Small intestine (tissue), 7 donors: ENCODE measurements around the gene PEMT. TPM values are rescaled to one million over a fixed set of nuclear protein-coding genes. Genes with fewer than 3 reads are reported as not detected.
A peak's percentile ranks its signal among the peaks of the same experiment; 100 is the strongest.

ENCODE experiments used
- DNase-seq, 2 donors: peaks; one replicate each; pipeline versions ENCODE4 v3.0.0 to v3.0.0-alpha.2; 2013
- FAIRE-seq: peaks from 2 replicates; lab custom pipeline; 2012; peaks lifted over from hg19 to GRCh38; lab: Jason Lieb, UNC
- H3K27ac ChIP-seq, 3 donors: one replicate each; pipeline ENCODE4 v1.5.1; 2013; ENCODE audit warnings: low read length in 2 of 3, mild to moderate bottlenecking in 2 of 3, control low read depth in 1 of 3, inconsistent platforms in 1 of 3, low read depth in 1 of 3, moderate library complexity in 1 of 3
- H3K27me3 ChIP-seq, 3 donors: one replicate each; pipeline ENCODE4 v1.6.1; 2013; ENCODE audit warnings: low read length in 3 of 3, inconsistent platforms in 1 of 3; ENCODE audit not compliant: control insufficient read depth in 3 of 3, insufficient read depth in 3 of 3
- H3K36me3 ChIP-seq, 3 donors: one replicate each; pipeline ENCODE4 v1.6.1; 2013; ENCODE audit warnings: low read length in 3 of 3, inconsistent platforms in 1 of 3, low read depth in 1 of 3, mild to moderate bottlenecking in 1 of 3, moderate library complexity in 1 of 3; ENCODE audit not compliant: control insufficient read depth in 3 of 3, insufficient read depth in 2 of 3
- H3K4me1 ChIP-seq, 3 donors: one replicate each; pipeline ENCODE4 v1.6.1; 2013; ENCODE audit warnings: low read length in 2 of 3, inconsistent platforms in 1 of 3, low read depth in 1 of 3, mild to moderate bottlenecking in 1 of 3, moderate library complexity in 1 of 3; ENCODE audit not compliant: control insufficient read depth in 3 of 3, insufficient read depth in 2 of 3
- H3K4me3 ChIP-seq, 3 donors: one replicate each; pipeline ENCODE4 v1.5.1; 2013; ENCODE audit warnings: low read length in 3 of 3, control low read depth in 1 of 3, inconsistent platforms in 1 of 3, low read depth in 1 of 3, mild to moderate bottlenecking in 1 of 3, moderate library complexity in 1 of 3
- H3K9me3 ChIP-seq, 2 donors: one replicate each; pipeline ENCODE4 v1.6.1; 2013; ENCODE audit warnings: low read depth in 1 of 2, low read length in 1 of 2; ENCODE audit not compliant: control insufficient read depth in 2 of 2, insufficient read depth in 1 of 2
- WGBS, 3 donors: extraction: QIAGEN DNeasy Blood & Tissue Kit; methylation state at CpG; one replicate each; pipeline ENCODE4 v1.1.7; 2013; 5-methylcytosine and 5-hydroxymethylcytosine counted together
- polyA plus RNA-seq, 4 donors: library from polyadenylated mRNA; stranded (reverse) in 3 of 4; unstranded in 1 of 4; fragments of 200-250 nt in 3 of 4; fragments of 120-200 nt in 1 of 4; gene quantifications; one replicate each; pipeline versions ENCODE4 v1.2.1 to v1.2.3, GENCODE V29; 2013
- donor health status: healthy with polysubstance abuse.
- donor health status: control.
- donor health status: control.
- donor health status: Bipolar disorder and iron deficiency.
- donor health status: healthy.

Gene PEMT
- polyA plus RNA-seq, 4 donors, result 23.0 to 42.0 (median 32.8) TPM

DNA sequence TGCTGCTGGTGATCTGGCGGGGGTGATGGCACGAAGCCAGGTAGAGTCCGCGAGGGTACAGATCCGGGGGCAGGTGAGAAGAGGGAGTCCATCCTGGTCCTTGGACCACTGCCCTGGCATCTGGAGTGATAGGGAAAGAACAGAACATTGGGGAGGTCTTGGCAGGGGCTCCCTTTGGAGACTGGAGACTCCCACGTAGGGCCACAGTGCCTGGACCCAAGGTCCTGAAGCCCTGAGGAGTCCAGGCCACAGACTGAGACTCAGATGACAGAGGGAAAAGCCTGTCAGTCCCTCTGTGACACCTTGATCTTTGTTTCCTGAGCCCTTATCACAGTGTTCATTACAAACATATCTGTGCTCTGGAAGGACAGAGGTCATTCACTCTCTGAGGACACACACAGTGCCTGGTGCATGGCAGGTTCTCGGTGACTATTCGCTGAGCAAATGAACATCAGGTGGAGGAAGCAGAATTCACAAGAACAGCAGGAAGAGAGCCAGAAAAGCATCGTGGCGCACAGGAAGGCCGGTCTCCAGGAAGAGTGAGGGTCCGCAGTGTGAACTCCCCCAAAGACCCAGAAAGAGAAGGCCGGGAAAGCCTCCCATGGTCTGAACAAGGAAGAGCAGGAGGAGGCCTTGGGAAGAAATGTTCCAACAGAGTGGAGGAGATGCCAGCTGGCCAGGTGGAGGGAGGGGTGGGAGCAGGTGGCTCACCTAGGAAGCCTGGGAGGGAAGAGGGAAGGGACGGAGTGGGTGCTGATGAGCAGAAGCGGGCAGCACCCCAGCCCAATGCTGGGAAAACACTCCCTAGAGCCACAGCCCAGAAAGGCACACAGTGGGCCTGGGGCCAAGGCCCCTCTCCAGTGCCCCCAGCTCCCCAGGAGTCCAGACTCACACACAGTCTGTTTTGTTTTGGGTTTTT is 20.5 kb downstream of the PEMT start:
- Histone ChIP-seq H3K27ac (peak overlapping the region; percentile 80 to 97 (median 81)), H3K27me3 (no peaks in the 10 kb centered on the region), H3K4me1 (peaks cover 0 to 53% (median 8%) of the 10 kb centered on the region in 3 donors), H3K9me3 (no peaks in the 10 kb centered on the region), H3K36me3 (peaks cover 0 to 50% (median 0%) of the 10 kb centered on the region in 3 donors), H3K4me3 (peak overlapping the region in 1 of 3 donors; percentile 6)
- FAIRE-seq (no peak), DNase-seq (peak; percentile 75 to 94)
- WGBS, 3 donors, result 15 to 59% (median 29%) methylated on average over 15 of the region's 15 CpGs

DNA sequence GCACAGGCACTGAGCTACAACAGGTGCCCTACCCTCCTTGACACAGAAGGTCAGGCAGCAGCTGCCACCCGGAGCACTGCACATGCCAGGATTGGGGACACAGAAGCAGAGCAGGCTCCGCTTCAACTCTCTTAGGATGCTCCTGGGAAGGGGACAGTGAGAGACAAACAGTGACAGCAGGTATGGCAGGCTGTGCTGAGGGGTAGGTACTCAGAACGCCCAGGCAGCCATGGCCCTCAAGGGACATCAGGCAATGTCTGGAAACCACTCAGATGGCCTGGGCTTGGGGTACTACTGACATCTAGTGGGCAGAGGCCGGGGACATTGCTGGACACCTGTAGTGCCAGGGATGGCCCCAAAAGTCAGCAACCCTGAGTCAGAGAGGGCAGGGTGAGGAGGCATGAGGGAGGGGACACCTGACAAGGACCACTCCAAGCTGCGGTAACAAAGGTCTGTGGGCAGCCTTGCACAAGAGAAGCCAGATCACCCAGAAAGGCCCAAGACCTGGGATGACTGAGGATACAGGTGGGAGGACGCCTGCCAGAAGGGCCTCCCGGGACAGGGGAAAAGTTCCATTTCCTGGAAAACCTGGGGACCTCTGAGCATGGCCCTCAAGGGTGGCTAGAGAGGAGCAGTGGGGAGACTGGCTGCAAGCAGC is 21.2 kb downstream of the PEMT start:
- Histone ChIP-seq H3K4me1 (peaks cover 0 to 47% (median 8%) of the 10 kb centered on the region in 3 donors), H3K4me3 (no peak overlapping the region), H3K27ac (peak overlapping the region; percentile 80 to 89 (median 81)), H3K27me3 (no peaks in the 10 kb centered on the region), H3K36me3 (peaks cover 0 to 50% (median 0%) of the 10 kb centered on the region in 3 donors), H3K9me3 (no peaks in the 10 kb centered on the region)
- FAIRE-seq (no peak), DNase-seq (peak; percentile 53 to 55)
- 27 to 61% (median 47%) methylated on average over 7 of the region's 7 CpGs for WGBS, 3 donors

GRCh38 chr17:17569691-17570090 is 21.8 kb downstream of the PEMT start:
- Histone ChIP-seq H3K27ac (peak overlapping the region in 2 of 3 donors; percentile 80 to 89), H3K4me1 (peaks cover 0 to 44% (median 8%) of the 10 kb centered on the region in 3 donors), H3K36me3 (peaks cover 0 to 48% (median 0%) of the 10 kb centered on the region in 3 donors), H3K9me3 (no peaks in the 10 kb centered on the region), H3K4me3 (no peak overlapping the region), H3K27me3 (no peaks in the 10 kb centered on the region)
- FAIRE-seq (no peak), DNase-seq (peak in 1 of 2 donors; percentile 57)
- 16 to 59% (median 36%) methylated on average over 4 of the region's 4 CpGs for WGBS, 3 donors

GRCh38 chr17:17568772-17569195 is 22.7 kb downstream of the PEMT start:
- no peaks in the 10 kb centered on the region for H3K9me3 ChIP-seq
- peaks cover 0 to 51% (median 0%) of the 10 kb centered on the region in 3 donors for H3K36me3 ChIP-seq
- DNase-seq, result peak; percentile 71 to 83
- H3K27me3 ChIP-seq, result no peaks in the 10 kb centered on the region
- H3K27ac ChIP-seq, result no peak overlapping the region
- 33 to 61% (median 35%) methylated on average over 5 to 6 of the region's 6 CpGs for WGBS, 3 donors
- H3K4me1 ChIP-seq, result peaks cover 0 to 50% (median 8%) of the 10 kb centered on the region in 3 donors
- H3K4me3 ChIP-seq, result no peak overlapping the region
- FAIRE-seq, result no peak

DNA sequence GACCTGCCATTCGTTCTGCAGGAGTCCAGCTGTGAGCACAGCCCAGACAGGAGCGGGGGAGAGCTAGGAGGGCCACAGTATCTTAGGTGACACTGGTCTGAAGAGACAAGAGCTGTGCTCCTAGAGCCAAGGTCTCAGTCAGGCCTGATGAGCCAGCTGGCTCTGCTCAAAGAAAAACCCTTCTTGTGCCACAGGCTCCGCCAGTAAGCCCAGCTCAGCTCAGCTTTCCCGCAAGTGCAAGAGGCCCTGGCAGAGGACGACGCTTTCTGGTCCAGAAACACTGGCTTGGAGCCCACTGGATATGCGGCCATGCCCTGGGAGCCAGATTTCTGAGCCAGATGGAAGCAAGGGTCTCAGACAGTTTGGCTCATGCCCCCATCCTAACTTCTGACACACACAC is 23.9 kb downstream of the PEMT start:
- no peak for DNase-seq
- peaks cover 0 to 50% (median 0%) of the 10 kb centered on the region in 3 donors for H3K36me3 ChIP-seq
- no peak overlapping the region for H3K4me3 ChIP-seq
- FAIRE-seq, result no peak
- 59 to 74% (median 63%) methylated on average over 7 of the region's 7 CpGs for WGBS, 3 donors
- no peaks in the 10 kb centered on the region for H3K27me3 ChIP-seq
- H3K4me1 ChIP-seq, result peaks cover 0 to 57% (median 8%) of the 10 kb centered on the region in 3 donors
- no peak overlapping the region for H3K27ac ChIP-seq
- H3K9me3 ChIP-seq, result no peaks in the 10 kb centered on the region

- peaks cover 0 to 46% (median 0%) of the 10 kb centered on the region in 3 donors for H3K36me3 ChIP-seq
- no peaks in the 10 kb centered on the region for H3K27me3 ChIP-seq
- no peak for FAIRE-seq
- H3K4me3 ChIP-seq, result no peak overlapping the region
- WGBS, 3 donors, result 81 to 87% (median 85%) methylated on average over 11 of the region's 11 CpGs
- DNase-seq, result no peak
- no peaks in the 10 kb centered on the region for H3K9me3 ChIP-seq
- H3K4me1 ChIP-seq, result peaks cover 0 to 54% (median 8%) of the 10 kb centered on the region in 3 donors
- no peak overlapping the region for H3K27ac ChIP-seq
These were observed 24.5 kb downstream of the PEMT start for GRCh38 chr17:17566896-17567513.

DNA sequence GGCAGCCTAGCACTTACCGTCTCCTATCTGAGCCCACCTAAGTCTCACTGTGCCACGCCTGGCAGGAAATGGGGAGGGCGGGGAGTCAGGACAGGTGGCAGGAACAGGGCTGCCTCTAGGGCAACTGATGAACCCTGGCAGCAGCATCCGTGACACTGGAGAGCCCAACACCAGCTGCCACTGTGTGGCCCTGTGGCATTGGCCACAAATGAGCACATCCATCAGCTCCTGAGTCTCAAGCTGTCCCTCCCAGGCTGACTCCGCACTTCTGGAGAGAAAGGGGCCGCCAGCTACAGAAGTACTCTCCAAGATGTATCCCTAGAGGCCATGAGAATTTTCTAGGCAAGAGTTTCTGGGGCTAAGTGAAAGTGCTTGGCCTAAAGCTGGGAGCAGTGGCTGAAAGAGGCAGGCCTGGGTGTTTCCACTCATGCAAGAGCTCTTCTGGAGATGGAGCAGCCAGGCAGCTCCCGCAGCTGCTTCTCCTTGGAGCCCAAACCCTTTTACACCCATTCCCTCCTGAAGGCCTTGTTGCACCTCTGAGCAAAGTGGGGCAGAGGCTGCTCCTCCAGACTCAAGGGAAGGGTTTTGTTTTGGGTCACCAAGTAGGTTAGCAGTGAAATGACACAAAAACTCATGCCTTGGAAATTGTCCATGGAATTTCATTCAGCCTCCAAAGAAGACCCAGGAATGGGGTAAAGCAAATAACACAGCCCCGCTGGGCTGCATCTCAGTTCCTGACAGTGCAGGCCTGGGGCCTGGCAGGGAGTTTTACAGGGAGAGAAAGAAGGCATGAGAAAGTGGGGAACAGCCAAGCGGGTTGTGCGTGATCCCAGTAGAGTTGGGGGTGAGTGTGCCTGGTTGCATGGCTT is 25.8 kb downstream of the PEMT start:
- Histone ChIP-seq H3K4me1 (peaks cover 0 to 41% (median 8%) of the 10 kb centered on the region in 3 donors), H3K27me3 (no peaks in the 10 kb centered on the region), H3K27ac (no peak overlapping the region), H3K9me3 (no peaks in the 10 kb centered on the region), H3K36me3 (peaks cover 0 to 55% (median 0%) of the 10 kb centered on the region in 3 donors), H3K4me3 (no peak overlapping the region)
- DNase-seq, result no peak
- 69 to 78% (median 72%) methylated on average over 10 of the region's 10 CpGs for WGBS, 3 donors
- FAIRE-seq, result no peak
